ENCODE measurements around the gene GPC6.

The GPC6 gene

GRCh38 chr13:93726173-93726957 is 499.8 kb downstream of the GPC6 start:
- no peak overlapping the region for H3K4me3 ChIP-seq (ENCODE audit: low read length)
- no peak for TF ChIP-seq ZNF274 (IDR thresholded peaks at IDR 0.05; ENCODE audit: low read depth, low read length)

- no peak for TF ChIP-seq ZNF274 (IDR thresholded peaks at IDR 0.05; ENCODE audit: low read depth, low read length)
- no peak overlapping the region for H3K4me3 ChIP-seq (ENCODE audit: low read length)
Measured at GRCh38 chr13:93727211-93728141, 500.9 kb downstream of the GPC6 start.

GRCh38 chr13:93729383-93729782 is 502.8 kb downstream of the GPC6 start:
- TF ChIP-seq ZNF274 (IDR thresholded peaks at IDR 0.05; ENCODE audit: low read depth, low read length) = no peak
- no peak overlapping the region for H3K4me3 ChIP-seq (ENCODE audit: low read length)

- no peak for TF ChIP-seq ZNF274 (IDR thresholded peaks at IDR 0.05; ENCODE audit: low read depth, low read length)
- no peak overlapping the region for H3K4me3 ChIP-seq (ENCODE audit: low read length)
Measured at GRCh38 chr13:93730780-93731179, 504.2 kb downstream of the GPC6 start.

GRCh38 chr13:93732186-93732585 is 505.6 kb downstream of the GPC6 start:
- no peak overlapping the region for H3K4me3 ChIP-seq (ENCODE audit: low read length)
- TF ChIP-seq ZNF274 (IDR thresholded peaks at IDR 0.05; ENCODE audit: low read depth, low read length) = no peak

GRCh38 chr13:93736081-93736480 is 509.5 kb downstream of the GPC6 start:
- no peak for TF ChIP-seq ZNF274 (IDR thresholded peaks at IDR 0.05; ENCODE audit: low read depth, low read length)
- no peak overlapping the region for H3K4me3 ChIP-seq (ENCODE audit: low read length)

- no peak for TF ChIP-seq ZNF274 (IDR thresholded peaks at IDR 0.05; ENCODE audit: low read depth, low read length)
- H3K4me3 ChIP-seq (ENCODE audit: low read length) = no peak overlapping the region
Measured at GRCh38 chr13:93736909-93737308, 510.3 kb downstream of the GPC6 start.

GRCh38 chr13:93740334-93740733 is 513.7 kb downstream of the GPC6 start:
- H3K4me3 ChIP-seq (ENCODE audit: low read length) = no peak overlapping the region
- TF ChIP-seq ZNF274 (IDR thresholded peaks at IDR 0.05; ENCODE audit: low read depth, low read length) = no peak

- no peak for TF ChIP-seq ZNF274 (IDR thresholded peaks at IDR 0.05; ENCODE audit: low read depth, low read length)
- H3K4me3 ChIP-seq (ENCODE audit: low read length) = no peak overlapping the region
Measured at GRCh38 chr13:93744033-93744432, 517.4 kb downstream of the GPC6 start.

- no peak overlapping the region for H3K4me3 ChIP-seq (ENCODE audit: low read length)
- no peak for TF ChIP-seq ZNF274 (IDR thresholded peaks at IDR 0.05; ENCODE audit: low read depth, low read length)
Measured at GRCh38 chr13:93744886-93745285, 518.3 kb downstream of the GPC6 start.

- no peak overlapping the region for H3K4me3 ChIP-seq (ENCODE audit: low read length)
- no peak for TF ChIP-seq ZNF274 (IDR thresholded peaks at IDR 0.05; ENCODE audit: low read depth, low read length)
Measured at GRCh38 chr13:93745884-93746283, 519.3 kb downstream of the GPC6 start.

GRCh38 chr13:93746589-93746988 is 520.0 kb downstream of the GPC6 start:
- TF ChIP-seq ZNF274 (IDR thresholded peaks at IDR 0.05; ENCODE audit: low read depth, low read length) = no peak
- no peak overlapping the region for H3K4me3 ChIP-seq (ENCODE audit: low read length)

GRCh38 chr13:93750676-93751075 is 524.1 kb downstream of the GPC6 start:
- no peak overlapping the region for H3K4me3 ChIP-seq (ENCODE audit: low read length)
- TF ChIP-seq ZNF274 (IDR thresholded peaks at IDR 0.05; ENCODE audit: low read depth, low read length) = no peak

GRCh38 chr13:93751117-93751516 is 524.5 kb downstream of the GPC6 start:
- no peak for TF ChIP-seq ZNF274 (IDR thresholded peaks at IDR 0.05; ENCODE audit: low read depth, low read length)
- no peak overlapping the region for H3K4me3 ChIP-seq (ENCODE audit: low read length)

- no peak for TF ChIP-seq ZNF274 (IDR thresholded peaks at IDR 0.05; ENCODE audit: low read depth, low read length)
- no peak overlapping the region for H3K4me3 ChIP-seq (ENCODE audit: low read length)
Measured at GRCh38 chr13:93752541-93752940, 525.9 kb downstream of the GPC6 start.

Measured in GM08714 (cell line).